SU-DHL-6 (cell line): ENCODE results near the gene CHCHD10.

Experiments used
- CTCF ChIP-seq: fragments of 200-600 bp; sonication (generic); IDR thresholded peaks from one replicate; pipeline ENCODE4 v1.5.1; 2017; ENCODE audit warnings: antibody characterized with exemption, mild to moderate bottlenecking, low read length, moderate library complexity; ENCODE audit not compliant: insufficient read depth, poor library complexity, severe bottlenecking
- EZH2phosphoT487 ChIP-seq: fragments of 200-600 bp; sonication (generic), shearing (Covaris generic); conservative IDR thresholded peaks from 2 replicates; pipeline ENCODE4 v1.6.1; 2018; ENCODE audit warnings: mild to moderate bottlenecking, antibody characterized with exemption, low read length, moderate library complexity, mixed read lengths

GRCh38 chr22:23752750-23753149 is 15.0 kb downstream of the CHCHD10 start:
- TF ChIP-seq CTCF = no peak
- TF ChIP-seq EZH2phosphoT487 = no peak
